HCT116 (cell line): ENCODE measurements around the gene FTO. TPM values are rescaled to one million over a fixed set of nuclear protein-coding genes. Genes with fewer than 3 reads are reported as not detected.

Experiments
- ATAC-seq: fragments of 200-7000 bp; cut with Tn5 transposase; 2 replicates; pipeline ENCODE4 v1.9.1; 2020; ENCODE audit warnings: mild to moderate bottlenecking, moderate library complexity
- BruUV-seq: library from RNA; stranded (reverse); fragments of 400-500 nt; replicated peaks from 2 replicates; lab custom pipeline; 2021; lab: Mats Ljungman, UMichigan
- CTCF ChIA-PET: fragments of 300-600 bp; sonication (Branson Sonifier 250); formaldehyde crosslinking; loops from one replicate; lab custom pipeline; 2021; ENCODE audit warnings: antibody characterized with exemption; lab: Charles Lee
- POLR2A ChIA-PET: fragments of 300-600, 350-600 bp; sonication (Branson Sonifier 250); formaldehyde crosslinking; loops from one replicate; lab custom pipeline; 2021; ENCODE audit warnings: antibody characterized with exemption; lab: Charles Lee
- RAD21 ChIA-PET, 2 experiments: fragments of 300-600 bp; sonication (Branson Sonifier 250); formaldehyde crosslinking; loops; one replicate each; lab custom pipeline; 2023; ENCODE audit warnings: low total read pairs in 2 of 2; ENCODE audit not compliant: uncharacterized antibody in 2 of 2, unreplicated experiment in 2 of 2, low non-redundant PET in 1 of 2; lab: Charles Lee
- DNase-seq: peaks from one replicate; pipeline ENCODE4 v3.0.0-alpha.2; 2010; ENCODE audit warnings: low read depth, low spot score
- H2AFZ ChIP-seq: fragments of 200-600 bp; shearing (Covaris generic), sonication (generic); 2 replicates; pipeline ENCODE4 v1.6.1; 2017; ENCODE audit warnings: low read depth, mixed run types, mixed read lengths, antibody characterized with exemption, low read length; ENCODE audit not compliant: poor library complexity, severe bottlenecking
- H3K27ac ChIP-seq: 2 replicates; pipeline ENCODE4 v1.5.1; 2012; ENCODE audit warnings: low read depth, low read length
- H3K27me3 ChIP-seq: fragments of 200-600 bp; sonication (generic); 2 replicates; pipeline ENCODE4 v1.6.1; 2016; ENCODE audit warnings: mixed run types, low read length, mixed read lengths; ENCODE audit not compliant: insufficient read depth
- H3K36me3 ChIP-seq, 2 experiments: fragments of 200-500 bp in 1 of 2; fragments of 200-600 bp in 1 of 2; sonication (Bioruptor generic) in 1 of 2; sonication (generic) in 1 of 2; 2 replicates each; pipeline versions ENCODE4 v1.5.1 to v1.6.1; 2014 to 2016; ENCODE audit warnings: low read length in 2 of 2, inconsistent platforms in 1 of 2, mixed read lengths in 1 of 2, mixed run types in 1 of 2; ENCODE audit not compliant: insufficient read depth in 2 of 2, control insufficient read depth in 1 of 2
- H3K4me1 ChIP-seq, 2 experiments: fragments of 200-600 bp in 1 of 2; sonication (generic) in 1 of 2; 2 replicates each; pipeline versions ENCODE4 v1.5.1 to v1.6.1; 2012 to 2017; ENCODE audit warnings: low read length in 2 of 2, inconsistent platforms in 1 of 2, mild to moderate bottlenecking in 1 of 2, mixed read lengths in 1 of 2, mixed run types in 1 of 2, moderate library complexity in 1 of 2; ENCODE audit not compliant: insufficient read depth in 2 of 2, control insufficient read depth in 1 of 2
- H3K4me2 ChIP-seq: fragments of 200-600 bp; sonication (generic); 2 replicates; pipeline ENCODE4 v1.6.1; 2017; ENCODE audit warnings: mixed run types, low read length, mixed read lengths
- H3K4me3 ChIP-seq, 2 experiments: fragments of 200-600 bp in 1 of 2; sonication (generic) in 1 of 2; replicated peaks in 1 of 2; 2 replicates each; pipeline ENCODE4 v1.5.1; 2011 to 2016; ENCODE audit warnings: low read length in 2 of 2, control low read depth in 1 of 2, low read depth in 1 of 2, mild to moderate bottlenecking in 1 of 2, mixed read lengths in 1 of 2, mixed run types in 1 of 2
- H3K79me2 ChIP-seq: fragments of 200-600 bp; sonication (generic); 2 replicates; pipeline ENCODE4 v1.6.1; 2017; ENCODE audit warnings: mild to moderate bottlenecking, mixed run types, low read length, moderate library complexity, mixed read lengths; ENCODE audit not compliant: insufficient read depth
- H3K9ac ChIP-seq: fragments of 200-600 bp; sonication (generic); 2 replicates; pipeline ENCODE4 v1.6.1; 2016; ENCODE audit warnings: low read length, mixed read lengths
- H3K9me2 ChIP-seq: fragments of 200-600 bp; sonication (generic), shearing (Covaris generic); 2 replicates; pipeline ENCODE4 v1.6.1; 2017; ENCODE audit warnings: mixed run types, mild to moderate bottlenecking, moderate library complexity; ENCODE audit not compliant: insufficient read depth
- H3K9me3 ChIP-seq, 2 experiments: fragments of 200-500 bp in 1 of 2; fragments of 200-600 bp in 1 of 2; sonication (Bioruptor generic) in 1 of 2; sonication (generic) in 1 of 2; 2 replicates each; pipeline ENCODE4 v1.6.1; 2014 to 2017; ENCODE audit warnings: low read length in 2 of 2, mixed read lengths in 2 of 2, inconsistent platforms in 1 of 2, low read depth in 1 of 2, mild to moderate bottlenecking in 1 of 2, mixed run types in 1 of 2, moderate library complexity in 1 of 2; ENCODE audit not compliant: control insufficient read depth in 1 of 2, insufficient read depth in 1 of 2
- H4K20me1 ChIP-seq: fragments of 200-600 bp; sonication (generic), shearing (Covaris generic); 2 replicates; pipeline ENCODE4 v1.6.1; 2017; ENCODE audit warnings: mixed run types, mild to moderate bottlenecking, moderate library complexity; ENCODE audit not compliant: insufficient read depth
- CBX3 ChIP-seq: IDR thresholded peaks from 2 replicates; pipeline ENCODE4 v1.6.1; 2012; ENCODE audit warnings: low read depth
- CEBPB ChIP-seq: IDR thresholded peaks from 2 replicates; pipeline ENCODE4 v1.6.1; 2012; ENCODE audit warnings: low read depth
- EGR1 ChIP-seq: IDR thresholded peaks from 2 replicates; pipeline ENCODE4 v1.6.1; 2012; ENCODE audit warnings: low read depth
- ELF1 ChIP-seq: IDR thresholded peaks from 2 replicates; pipeline ENCODE4 v1.6.1; 2012; ENCODE audit warnings: low read depth, borderline replicate concordance
- EZH2 ChIP-seq: fragments of 200-600 bp; sonication (generic); IDR thresholded peaks from 2 replicates; pipeline ENCODE4 v1.6.1; 2017; ENCODE audit warnings: antibody characterized with exemption, mixed run types
- EZH2phosphoT487 ChIP-seq: fragments of 200-600 bp; IDR thresholded peaks from 2 replicates; pipeline ENCODE4 v1.6.1; 2018; ENCODE audit warnings: antibody characterized with exemption, borderline replicate concordance
- POLR2A ChIP-seq: IDR thresholded peaks from 2 replicates; pipeline ENCODE4 v1.7.0; 2011; ENCODE audit warnings: borderline replicate concordance; ENCODE audit not compliant: insufficient read depth, insufficient read length; ENCODE audit errors: extremely low read depth
- POLR2AphosphoS5 ChIP-seq: IDR thresholded peaks from 2 replicates; pipeline ENCODE4 v1.6.1; 2011; ENCODE audit warnings: mild to moderate bottlenecking, low read depth, low read length, moderate library complexity
- RAD21 ChIP-seq: IDR thresholded peaks from 2 replicates; pipeline ENCODE4 v1.6.1; 2012; ENCODE audit warnings: low read depth, mild to moderate bottlenecking
- SP1 ChIP-seq: IDR thresholded peaks from 2 replicates; pipeline ENCODE4 v1.6.1; 2012; ENCODE audit warnings: low read depth
- SRF ChIP-seq: IDR thresholded peaks from 2 replicates; pipeline ENCODE4 v1.6.1; 2012; ENCODE audit warnings: low read depth
- YY1 ChIP-seq: IDR thresholded peaks from 2 replicates; pipeline ENCODE4 v1.6.1; 2011; ENCODE audit warnings: low read length, low read depth, moderate library complexity, mild to moderate bottlenecking; ENCODE audit not compliant: insufficient replicate concordance; ENCODE audit errors: extremely low read depth
- ZFX ChIP-seq: fragments of 450-650 bp; IDR thresholded peaks from 2 replicates; pipeline ENCODE4 v1.6.1; 2017
- ZNF274 ChIP-seq: fragments of 200-500 bp; sonication (Bioruptor generic); IDR thresholded peaks from 2 replicates; pipeline ENCODE4 v1.6.1; 2014; ENCODE audit warnings: mild to moderate bottlenecking, low read depth, low read length, inconsistent platforms
- intact Hi-C: fragments of 100-400 bp; cut with micrococcal nuclease; formaldehyde crosslinking; loops from 2 replicates; pipeline ENCODE4 v1.10.0; 2022
- total RNA-seq: library from RNA; stranded (reverse); gene quantifications from one replicate; pipeline ENCODE4 v1.2.1, GENCODE V29; 2021; ENCODE audit not compliant: unreplicated experiment
- TF ChIP-seq, protein P1 (sequence below): IDR thresholded peaks from 2 replicates; pipeline ENCODE4 v1.6.1; 2012
- TF ChIP-seq, protein P2 (sequence below): IDR thresholded peaks from 2 replicates; pipeline ENCODE4 v1.6.1; 2012
- TF ChIP-seq, protein P3 (sequence below), 3 experiments: fragments of 200-600 bp in 1 of 3; sonication (generic) in 1 of 3; IDR thresholded peaks in 2 of 3; conservative IDR thresholded peaks in 1 of 3; 2 replicates each; pipeline ENCODE4 v1.5.1; 2012 to 2017; ENCODE audit warnings: low read depth in 2 of 3, low read length in 2 of 3, antibody characterized with exemption in 1 of 3, borderline replicate concordance in 1 of 3, control low read depth in 1 of 3, mild to moderate bottlenecking in 1 of 3, mixed read lengths in 1 of 3, mixed run types in 1 of 3, moderate library complexity in 1 of 3; ENCODE audit not compliant: insufficient read depth in 1 of 3
- TF ChIP-seq, protein P4 (sequence below): IDR thresholded peaks from 2 replicates; pipeline ENCODE4 v1.6.1; 2011; ENCODE audit warnings: mild to moderate bottlenecking, low read length, moderate library complexity; ENCODE audit not compliant: insufficient replicate concordance; ENCODE audit errors: extremely low read depth
- TF ChIP-seq, protein P5 (sequence below): IDR thresholded peaks from 2 replicates; pipeline ENCODE4 v1.6.1; 2012; ENCODE audit warnings: low read depth

FTO gene
- total RNA-seq, 1 experiment from 2014 or later, result 55.2 TPM

DNA sequence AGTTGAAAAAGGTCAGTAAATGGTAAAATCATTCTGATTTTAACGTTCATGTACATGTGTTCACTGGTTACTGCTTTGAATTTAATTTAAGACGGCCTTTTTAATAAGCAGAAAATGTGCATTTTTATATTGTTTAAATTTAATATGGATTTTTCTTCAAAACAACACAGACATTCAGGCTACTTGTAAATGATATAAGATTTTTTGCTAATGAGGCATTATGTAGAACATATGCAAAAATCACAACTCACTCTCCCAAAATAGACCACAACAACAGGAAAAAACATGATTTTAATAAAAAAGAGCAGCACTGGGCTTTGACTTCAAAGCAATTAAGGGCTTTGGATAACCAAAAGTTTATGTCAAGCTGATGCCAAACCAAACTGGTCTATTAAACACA is 22.6 kb upstream of the FTO start:
- Histone ChIP-seq H3K27ac (no peak overlapping the region), H3K27me3 (no peaks in the 10 kb centered on the region), H3K4me2 (no peak overlapping the region), H3K9me2 (no peaks in the 10 kb centered on the region), H3K79me2 (no peaks in the 10 kb centered on the region), H4K20me1 (no peaks in the 10 kb centered on the region), H3K36me3 (no peaks in the 10 kb centered on the region; a peak in 1 of 4 replicates), H3K9me3 (no peaks in the 10 kb centered on the region), H2AFZ (no peak overlapping the region), H3K9ac (no peak overlapping the region), H3K4me3 (no peak overlapping the region), H3K4me1 (no peaks in the 10 kb centered on the region)
- TF ChIP-seq ELF1 (no peak), POLR2A (no peak), SRF (no peak), SP1 (no peak), CBX3 (no peak), POLR2AphosphoS5 (no peak), ZFX (no peak), EZH2 (no peak), EZH2phosphoT487 (no peak), ZNF274 (no peak), EGR1 (no peak), CEBPB (no peak), YY1 (no peak), RAD21 (no peak)
- TF ChIP-seq, protein P1, sequence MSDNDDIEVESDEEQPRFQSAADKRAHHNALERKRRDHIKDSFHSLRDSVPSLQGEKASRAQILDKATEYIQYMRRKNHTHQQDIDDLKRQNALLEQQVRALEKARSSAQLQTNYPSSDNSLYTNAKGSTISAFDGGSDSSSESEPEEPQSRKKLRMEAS, result no peak
- TF ChIP-seq, protein P2, sequence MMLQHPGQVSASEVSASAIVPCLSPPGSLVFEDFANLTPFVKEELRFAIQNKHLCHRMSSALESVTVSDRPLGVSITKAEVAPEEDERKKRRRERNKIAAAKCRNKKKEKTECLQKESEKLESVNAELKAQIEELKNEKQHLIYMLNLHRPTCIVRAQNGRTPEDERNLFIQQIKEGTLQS, result no peak
- TF ChIP-seq, protein P3, sequence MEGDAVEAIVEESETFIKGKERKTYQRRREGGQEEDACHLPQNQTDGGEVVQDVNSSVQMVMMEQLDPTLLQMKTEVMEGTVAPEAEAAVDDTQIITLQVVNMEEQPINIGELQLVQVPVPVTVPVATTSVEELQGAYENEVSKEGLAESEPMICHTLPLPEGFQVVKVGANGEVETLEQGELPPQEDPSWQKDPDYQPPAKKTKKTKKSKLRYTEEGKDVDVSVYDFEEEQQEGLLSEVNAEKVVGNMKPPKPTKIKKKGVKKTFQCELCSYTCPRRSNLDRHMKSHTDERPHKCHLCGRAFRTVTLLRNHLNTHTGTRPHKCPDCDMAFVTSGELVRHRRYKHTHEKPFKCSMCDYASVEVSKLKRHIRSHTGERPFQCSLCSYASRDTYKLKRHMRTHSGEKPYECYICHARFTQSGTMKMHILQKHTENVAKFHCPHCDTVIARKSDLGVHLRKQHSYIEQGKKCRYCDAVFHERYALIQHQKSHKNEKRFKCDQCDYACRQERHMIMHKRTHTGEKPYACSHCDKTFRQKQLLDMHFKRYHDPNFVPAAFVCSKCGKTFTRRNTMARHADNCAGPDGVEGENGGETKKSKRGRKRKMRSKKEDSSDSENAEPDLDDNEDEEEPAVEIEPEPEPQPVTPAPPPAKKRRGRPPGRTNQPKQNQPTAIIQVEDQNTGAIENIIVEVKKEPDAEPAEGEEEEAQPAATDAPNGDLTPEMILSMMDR (IDR thresholded peaks at IDR 0.05 in 2 of 3, conservative IDR thresholded peaks at IDR 0.05 in 1 of 3; ENCODE audit: borderline replicate concordance in 1 of 3, insufficient read depth in 1 of 3, low read depth in 2 of 3, low read length in 2 of 3), result no peak
- TF ChIP-seq, protein P4, sequence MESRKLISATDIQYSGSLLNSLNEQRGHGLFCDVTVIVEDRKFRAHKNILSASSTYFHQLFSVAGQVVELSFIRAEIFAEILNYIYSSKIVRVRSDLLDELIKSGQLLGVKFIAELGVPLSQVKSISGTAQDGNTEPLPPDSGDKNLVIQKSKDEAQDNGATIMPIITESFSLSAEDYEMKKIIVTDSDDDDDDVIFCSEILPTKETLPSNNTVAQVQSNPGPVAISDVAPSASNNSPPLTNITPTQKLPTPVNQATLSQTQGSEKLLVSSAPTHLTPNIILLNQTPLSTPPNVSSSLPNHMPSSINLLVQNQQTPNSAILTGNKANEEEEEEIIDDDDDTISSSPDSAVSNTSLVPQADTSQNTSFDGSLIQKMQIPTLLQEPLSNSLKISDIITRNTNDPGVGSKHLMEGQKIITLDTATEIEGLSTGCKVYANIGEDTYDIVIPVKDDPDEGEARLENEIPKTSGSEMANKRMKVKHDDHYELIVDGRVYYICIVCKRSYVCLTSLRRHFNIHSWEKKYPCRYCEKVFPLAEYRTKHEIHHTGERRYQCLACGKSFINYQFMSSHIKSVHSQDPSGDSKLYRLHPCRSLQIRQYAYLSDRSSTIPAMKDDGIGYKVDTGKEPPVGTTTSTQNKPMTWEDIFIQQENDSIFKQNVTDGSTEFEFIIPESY, result no peak
- TF ChIP-seq, protein P5, sequence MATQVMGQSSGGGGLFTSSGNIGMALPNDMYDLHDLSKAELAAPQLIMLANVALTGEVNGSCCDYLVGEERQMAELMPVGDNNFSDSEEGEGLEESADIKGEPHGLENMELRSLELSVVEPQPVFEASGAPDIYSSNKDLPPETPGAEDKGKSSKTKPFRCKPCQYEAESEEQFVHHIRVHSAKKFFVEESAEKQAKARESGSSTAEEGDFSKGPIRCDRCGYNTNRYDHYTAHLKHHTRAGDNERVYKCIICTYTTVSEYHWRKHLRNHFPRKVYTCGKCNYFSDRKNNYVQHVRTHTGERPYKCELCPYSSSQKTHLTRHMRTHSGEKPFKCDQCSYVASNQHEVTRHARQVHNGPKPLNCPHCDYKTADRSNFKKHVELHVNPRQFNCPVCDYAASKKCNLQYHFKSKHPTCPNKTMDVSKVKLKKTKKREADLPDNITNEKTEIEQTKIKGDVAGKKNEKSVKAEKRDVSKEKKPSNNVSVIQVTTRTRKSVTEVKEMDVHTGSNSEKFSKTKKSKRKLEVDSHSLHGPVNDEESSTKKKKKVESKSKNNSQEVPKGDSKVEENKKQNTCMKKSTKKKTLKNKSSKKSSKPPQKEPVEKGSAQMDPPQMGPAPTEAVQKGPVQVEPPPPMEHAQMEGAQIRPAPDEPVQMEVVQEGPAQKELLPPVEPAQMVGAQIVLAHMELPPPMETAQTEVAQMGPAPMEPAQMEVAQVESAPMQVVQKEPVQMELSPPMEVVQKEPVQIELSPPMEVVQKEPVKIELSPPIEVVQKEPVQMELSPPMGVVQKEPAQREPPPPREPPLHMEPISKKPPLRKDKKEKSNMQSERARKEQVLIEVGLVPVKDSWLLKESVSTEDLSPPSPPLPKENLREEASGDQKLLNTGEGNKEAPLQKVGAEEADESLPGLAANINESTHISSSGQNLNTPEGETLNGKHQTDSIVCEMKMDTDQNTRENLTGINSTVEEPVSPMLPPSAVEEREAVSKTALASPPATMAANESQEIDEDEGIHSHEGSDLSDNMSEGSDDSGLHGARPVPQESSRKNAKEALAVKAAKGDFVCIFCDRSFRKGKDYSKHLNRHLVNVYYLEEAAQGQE, result no peak
- ChIA-PET RAD21 (no interaction called here), CTCF (no interaction called here), POLR2A (no interaction called here)
- no peak for DNase-seq
- no TSS peak for BruUV-seq
- ATAC-seq, result no peak
- intact Hi-C loops, result no loop called here
